GM19099 (cell line): ENCODE measurements around the gene SH3GLB1.

Source experiments
- POLR2A ChIP-seq: IDR thresholded peaks from 3 replicates; pipeline ENCODE4 v1.6.1; 2011; ENCODE audit warnings: low read depth; ENCODE audit not compliant: insufficient read length; ENCODE audit errors: extremely low read depth

Gene SH3GLB1

GRCh38 chr1:86779308-86780191 lies 75.2 kb downstream of the SH3GLB1 start:
- no peak for TF ChIP-seq POLR2A

GRCh38 chr1:86782482-86782881 lies 78.1 kb downstream of the SH3GLB1 start:
- no peak for TF ChIP-seq POLR2A

- no peak for TF ChIP-seq POLR2A
Observed at GRCh38 chr1:86787621-86788020, 83.2 kb downstream of the SH3GLB1 start.

- TF ChIP-seq POLR2A = no peak
Observed at GRCh38 chr1:86788300-86789206, 84.2 kb downstream of the SH3GLB1 start.

- no peak for TF ChIP-seq POLR2A
Observed at GRCh38 chr1:86795316-86795715, 90.9 kb downstream of the SH3GLB1 start.
